ENCODE measurements around the gene PDIA3. TPM values are rescaled to one million over a fixed set of nuclear protein-coding genes. Genes with fewer than 3 reads are reported as not detected.

PDIA3 gene
- total and polyA plus RNA-seq, 2 donors (not counting 3 experiments of a cell fraction or from before 2014, with no cell fraction given): 140 to 857 TPM

- Histone ChIP-seq H3K4me1 (ENCODE audit: control insufficient read depth, extremely low read depth, insufficient read depth, low read length) (peaks cover 2% of the 10 kb centered on the region), H3K9ac (replicated peaks; ENCODE audit: extremely low read depth, insufficient read depth, low read length) (no peak overlapping the region), H3K27ac (ENCODE audit: insufficient read depth, low read depth, low read length) (no peak overlapping the region), H2AFZ (ENCODE audit: low read depth, low read length) (no peak overlapping the region), H3K9me1 (replicated peaks; ENCODE audit: control insufficient read depth, extremely low read depth, insufficient read depth, low read length) (no peaks in the 10 kb centered on the region), H3K4me2 (ENCODE audit: insufficient read depth, low read length) (no peak overlapping the region), H3K27me3 (ENCODE audit: control insufficient read depth in 2 of 2, insufficient read depth in 2 of 2, low read length in 2 of 2) (no peaks in the 10 kb centered on the region), H3K36me3 (ENCODE audit: control insufficient read depth in 2 of 2, extremely low read depth in 1 of 2, insufficient read depth in 2 of 2, low read length in 2 of 2) (peaks cover 32 to 41% of the 10 kb centered on the region in 2 experiments), H4K20me1 (replicated peaks; ENCODE audit: control insufficient read depth, extremely low read depth, insufficient read depth, low read length) (no peaks in the 10 kb centered on the region), H3K9me3 (replicated peaks; ENCODE audit: control insufficient read depth, insufficient read depth, low read length) (no peaks in the 10 kb centered on the region), H3K4me3 (replicated peaks in 1 of 3; ENCODE audit: insufficient read depth in 1 of 3, low read depth in 1 of 3, low read length in 3 of 3) (no peak overlapping the region), H3K79me2 (ENCODE audit: control insufficient read depth, insufficient read depth, low read length) (no peaks in the 10 kb centered on the region)
- intact Hi-C loops (cut with micrococcal nuclease) (no loop called here), dilution Hi-C loops (cut with MboI; ENCODE audit: extremely low pct_ligation_motif_present, low sequenced_read_pairs) (no loop called here)
- no peak for TF ChIP-seq JUN (IDR thresholded peaks at IDR 0.05; ENCODE audit: borderline replicate concordance, insufficient read depth, insufficient read length, low read depth)
- no peak for TF ChIP-seq GATA2 (IDR thresholded peaks at IDR 0.05; ENCODE audit: insufficient read depth, insufficient read length, low read depth, low read length)
- TF ChIP-seq POLR2AphosphoS5 (IDR thresholded peaks at IDR 0.05; ENCODE audit: insufficient read depth, low read depth, low read length): no peak
- TF ChIP-seq MAX (IDR thresholded peaks at IDR 0.05; ENCODE audit: insufficient read depth, insufficient read length): no peak
- no peak for TF ChIP-seq CTCF (IDR thresholded peaks at IDR 0.05; ENCODE audit: extremely low read depth in 1 of 2, insufficient read depth in 1 of 2, low read depth in 1 of 2, low read length in 2 of 2)
- TF ChIP-seq EZH2 (IDR thresholded peaks at IDR 0.05; ENCODE audit: borderline replicate concordance, low read depth, low read length, severe bottlenecking): no peak
- TF ChIP-seq MYC (IDR thresholded peaks at IDR 0.05; ENCODE audit: low read depth, low read length): no peak
- no peak for TF ChIP-seq POLR2A (IDR thresholded peaks at IDR 0.05; ENCODE audit: low read depth, low read length)
- no peak for TF ChIP-seq FOS (IDR thresholded peaks at IDR 0.05; ENCODE audit: borderline replicate concordance, insufficient read depth, low read length)
- CTCF ChIA-PET: no interaction called here
- FAIRE-seq (no peak), DNase-seq (ENCODE audit: low read depth, low spot score) (no peak)
- POLR2A ChIA-PET: no interaction called here
- BruUV-seq (replicated peaks): no TSS peak
These were observed 26.4 kb downstream of the PDIA3 start for GRCh38 chr15:43772624-43773023.
